Measurements from ENCODE around the gene LPP. TPM values are rescaled to one million over a fixed set of nuclear protein-coding genes. Genes with fewer than 3 reads are reported as not detected.

The LPP gene
- total RNA-seq, 1 donor from 2014 or later, result 184 TPM

- TF ChIP-seq, protein P1, sequence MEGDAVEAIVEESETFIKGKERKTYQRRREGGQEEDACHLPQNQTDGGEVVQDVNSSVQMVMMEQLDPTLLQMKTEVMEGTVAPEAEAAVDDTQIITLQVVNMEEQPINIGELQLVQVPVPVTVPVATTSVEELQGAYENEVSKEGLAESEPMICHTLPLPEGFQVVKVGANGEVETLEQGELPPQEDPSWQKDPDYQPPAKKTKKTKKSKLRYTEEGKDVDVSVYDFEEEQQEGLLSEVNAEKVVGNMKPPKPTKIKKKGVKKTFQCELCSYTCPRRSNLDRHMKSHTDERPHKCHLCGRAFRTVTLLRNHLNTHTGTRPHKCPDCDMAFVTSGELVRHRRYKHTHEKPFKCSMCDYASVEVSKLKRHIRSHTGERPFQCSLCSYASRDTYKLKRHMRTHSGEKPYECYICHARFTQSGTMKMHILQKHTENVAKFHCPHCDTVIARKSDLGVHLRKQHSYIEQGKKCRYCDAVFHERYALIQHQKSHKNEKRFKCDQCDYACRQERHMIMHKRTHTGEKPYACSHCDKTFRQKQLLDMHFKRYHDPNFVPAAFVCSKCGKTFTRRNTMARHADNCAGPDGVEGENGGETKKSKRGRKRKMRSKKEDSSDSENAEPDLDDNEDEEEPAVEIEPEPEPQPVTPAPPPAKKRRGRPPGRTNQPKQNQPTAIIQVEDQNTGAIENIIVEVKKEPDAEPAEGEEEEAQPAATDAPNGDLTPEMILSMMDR (IDR thresholded peaks at IDR 0.05), result no peak
- no peak for DNase-seq (ENCODE audit: extremely low spot score, unreplicated experiment)
- Mint-ChIP-seq H3K4me1 (ENCODE audit: unreplicated experiment) (peaks cover 1% of the 10 kb centered on the region), H3K27ac (ENCODE audit: unreplicated experiment) (no peak overlapping the region), H3K4me3 (ENCODE audit: unreplicated experiment) (no peak overlapping the region), H3K9me3 (ENCODE audit: unreplicated experiment) (no peaks in the 10 kb centered on the region), H3K36me3 (ENCODE audit: unreplicated experiment) (no peaks in the 10 kb centered on the region), H3K27me3 (ENCODE audit: unreplicated experiment) (no peaks in the 10 kb centered on the region)
Observed at GRCh38 chr3:188931036-188931435, 777.1 kb downstream of the LPP start.

DNA sequence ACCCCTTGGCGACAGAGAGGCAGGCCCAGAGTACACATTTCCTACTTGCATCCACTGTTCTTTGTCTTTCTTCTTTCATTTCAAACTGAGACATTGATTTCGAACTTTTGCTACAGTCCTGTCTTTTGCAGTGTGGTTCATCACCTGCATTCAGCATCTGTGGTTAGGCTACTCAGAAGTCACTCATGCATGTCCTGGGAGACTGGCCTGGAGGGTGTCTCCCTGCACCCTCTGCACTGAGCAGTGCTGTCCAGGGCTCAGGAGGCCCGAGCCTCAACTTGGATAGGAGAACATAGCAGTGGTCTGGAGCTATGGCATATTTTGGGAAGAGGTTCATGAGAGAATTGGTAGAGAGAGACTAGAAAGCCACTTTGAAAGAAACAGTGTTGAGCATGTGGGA lies 777.6 kb downstream of the LPP start:
- no peak for DNase-seq (ENCODE audit: extremely low spot score, unreplicated experiment)
- Mint-ChIP-seq H3K9me3 (ENCODE audit: unreplicated experiment) (no peaks in the 10 kb centered on the region), H3K4me1 (ENCODE audit: unreplicated experiment) (peaks cover 1% of the 10 kb centered on the region), H3K27ac (ENCODE audit: unreplicated experiment) (no peak overlapping the region), H3K4me3 (ENCODE audit: unreplicated experiment) (no peak overlapping the region), H3K36me3 (ENCODE audit: unreplicated experiment) (no peaks in the 10 kb centered on the region), H3K27me3 (ENCODE audit: unreplicated experiment) (no peaks in the 10 kb centered on the region)
- TF ChIP-seq, protein P1 (IDR thresholded peaks at IDR 0.05), result no peak

- H3K4me1 Mint-ChIP-seq (ENCODE audit: unreplicated experiment), result peaks cover 1% of the 10 kb centered on the region
- no peak overlapping the region for H3K4me3 Mint-ChIP-seq (ENCODE audit: unreplicated experiment)
- no peak for DNase-seq (ENCODE audit: extremely low spot score, unreplicated experiment)
- no peak overlapping the region for H3K27ac Mint-ChIP-seq (ENCODE audit: unreplicated experiment)
- no peaks in the 10 kb centered on the region for H3K9me3 Mint-ChIP-seq (ENCODE audit: unreplicated experiment)
- no peaks in the 10 kb centered on the region for H3K27me3 Mint-ChIP-seq (ENCODE audit: unreplicated experiment)
- H3K36me3 Mint-ChIP-seq (ENCODE audit: unreplicated experiment), result peaks cover 3% of the 10 kb centered on the region
- TF ChIP-seq, protein P1 (IDR thresholded peaks at IDR 0.05), result no peak
Observed at GRCh38 chr3:188934989-188935388, 781.0 kb downstream of the LPP start.

DNA sequence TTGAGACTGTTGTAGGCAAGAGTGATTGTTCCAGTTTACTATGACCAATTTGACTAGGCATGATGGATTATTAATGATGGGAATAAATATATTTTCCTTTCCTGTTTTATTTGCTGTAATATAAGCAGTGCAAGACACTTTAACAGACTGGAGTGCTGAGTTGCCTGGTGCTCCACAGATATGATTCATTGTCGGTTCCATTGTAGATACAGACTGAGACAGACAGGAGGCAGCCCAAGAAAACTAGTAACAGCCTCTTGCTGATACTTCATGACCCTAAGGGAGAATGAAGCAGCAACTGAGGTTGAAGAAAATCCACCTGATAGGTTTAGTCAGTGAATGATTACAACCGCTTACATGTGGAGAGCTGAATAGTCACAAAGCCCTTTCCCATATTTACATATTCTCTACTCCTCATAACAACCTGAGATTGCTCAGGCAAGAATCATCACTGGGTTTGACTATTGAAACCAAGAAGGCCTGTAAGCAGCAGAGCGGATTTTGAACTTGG lies 782.7 kb downstream of the LPP start:
- Mint-ChIP-seq H3K4me1 (ENCODE audit: unreplicated experiment) (peaks cover 2% of the 10 kb centered on the region), H3K27me3 (ENCODE audit: unreplicated experiment) (no peaks in the 10 kb centered on the region), H3K27ac (ENCODE audit: unreplicated experiment) (no peak overlapping the region), H3K4me3 (ENCODE audit: unreplicated experiment) (no peak overlapping the region), H3K36me3 (ENCODE audit: unreplicated experiment) (peaks cover 3% of the 10 kb centered on the region), H3K9me3 (ENCODE audit: unreplicated experiment) (no peaks in the 10 kb centered on the region)
- TF ChIP-seq, protein P1 (IDR thresholded peaks at IDR 0.05), result no peak
- no peak for DNase-seq (ENCODE audit: extremely low spot score, unreplicated experiment)

DNA sequence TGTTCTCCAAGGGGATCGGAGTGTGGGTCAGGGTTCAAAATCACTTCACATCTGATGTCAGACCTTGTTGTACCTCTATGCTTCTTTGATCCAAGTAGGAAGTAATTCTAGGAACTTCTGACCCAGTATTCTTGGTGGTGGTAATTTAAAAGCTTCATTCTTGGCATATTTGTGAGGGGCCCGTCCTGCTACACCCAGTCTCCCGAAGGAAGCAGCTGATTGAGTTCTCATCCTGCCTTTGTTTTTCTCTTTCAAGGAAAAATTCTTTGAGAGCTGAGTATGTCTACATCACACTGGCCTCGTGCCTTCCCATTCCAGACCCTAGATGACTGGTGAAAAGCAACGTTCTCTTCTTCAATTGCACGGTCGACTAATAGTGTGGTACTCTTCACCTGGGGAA lies 783.4 kb downstream of the LPP start:
- H3K9me3 Mint-ChIP-seq (ENCODE audit: unreplicated experiment), result no peaks in the 10 kb centered on the region
- no peak overlapping the region for H3K4me3 Mint-ChIP-seq (ENCODE audit: unreplicated experiment)
- DNase-seq (ENCODE audit: extremely low spot score, unreplicated experiment), result no peak
- H3K27me3 Mint-ChIP-seq (ENCODE audit: unreplicated experiment), result no peaks in the 10 kb centered on the region
- peaks cover 3% of the 10 kb centered on the region for H3K36me3 Mint-ChIP-seq (ENCODE audit: unreplicated experiment)
- TF ChIP-seq, protein P1 (IDR thresholded peaks at IDR 0.05), result no peak
- H3K27ac Mint-ChIP-seq (ENCODE audit: unreplicated experiment), result no peak overlapping the region
- H3K4me1 Mint-ChIP-seq (ENCODE audit: unreplicated experiment), result peaks cover 2% of the 10 kb centered on the region

Data from osteocyte (in vitro differentiated cells).